Loucy (cell line): ENCODE data around the gene ANAPC16.

Experiments used
- H2AFZ ChIP-seq: fragments of 200-600 bp; sonication (generic); 2 replicates; pipeline ENCODE4 v1.6.0; 2016; ENCODE audit warnings: antibody characterized with exemption, mild to moderate bottlenecking, low read length, moderate library complexity
- H3F3A ChIP-seq: fragments of 200-600 bp; 2 replicates; pipeline ENCODE4 v1.6.0; 2016; ENCODE audit warnings: antibody characterized with exemption, low read depth, mild to moderate bottlenecking
- H3K27me3 ChIP-seq: fragments of 200-600 bp; sonication (generic); 2 replicates; pipeline ENCODE4 v1.6.1; 2014; ENCODE audit warnings: low read length, mild to moderate bottlenecking; ENCODE audit not compliant: insufficient read depth, poor library complexity, severe bottlenecking
- H3K36me3 ChIP-seq: fragments of 200-600 bp; sonication (generic); 2 replicates; pipeline ENCODE4 v1.6.1; 2016; ENCODE audit warnings: low read length; ENCODE audit not compliant: insufficient read depth
- H3K4me1 ChIP-seq: fragments of 200-600 bp; sonication (generic); 2 replicates; pipeline ENCODE4 v1.5.1; 2014; ENCODE audit warnings: low read length, mild to moderate bottlenecking; ENCODE audit not compliant: insufficient read depth, poor library complexity, severe bottlenecking
- H3K4me2 ChIP-seq: fragments of 200-600 bp; sonication (generic); 2 replicates; pipeline ENCODE4 v1.6.0; 2014; ENCODE audit warnings: antibody characterized with exemption, low read length, low read depth, mild to moderate bottlenecking; ENCODE audit not compliant: poor library complexity, severe bottlenecking
- H3K4me3 ChIP-seq: fragments of 200-600 bp; sonication (generic); 2 replicates; pipeline ENCODE4 v1.5.1; 2014; ENCODE audit warnings: low read length, mild to moderate bottlenecking, mixed read lengths; ENCODE audit not compliant: poor library complexity, severe bottlenecking
- H3K79me2 ChIP-seq: fragments of 200-600 bp; sonication (generic); 2 replicates; pipeline ENCODE4 v1.6.1; 2014; ENCODE audit warnings: low read length; ENCODE audit not compliant: insufficient read depth
- H3K9ac ChIP-seq: fragments of 200-600 bp; sonication (generic); 2 replicates; pipeline ENCODE4 v1.6.0; 2014; ENCODE audit warnings: mild to moderate bottlenecking, low read depth, low read length, moderate library complexity; ENCODE audit not compliant: poor library complexity, severe bottlenecking
- H3K9me2 ChIP-seq: fragments of 200-600 bp; sonication (generic); replicated peaks from 2 replicates; pipeline ENCODE4 v1.6.1; 2016; ENCODE audit warnings: low read depth, low read length, mixed read lengths
- H3K9me3 ChIP-seq: fragments of 200-600 bp; sonication (generic); 2 replicates; pipeline ENCODE4 v1.6.1; 2014; ENCODE audit warnings: mild to moderate bottlenecking, antibody characterized with exemption, low read length, low read depth; ENCODE audit not compliant: insufficient read depth
- H4K20me1 ChIP-seq: fragments of 200-600 bp; sonication (generic); 2 replicates; pipeline ENCODE4 v1.6.0; 2014; ENCODE audit warnings: antibody characterized with exemption, low read length, mild to moderate bottlenecking; ENCODE audit not compliant: insufficient read depth, poor library complexity, severe bottlenecking
- CTCF ChIP-seq: fragments of 200-600 bp; sonication (generic); conservative IDR thresholded peaks from 2 replicates; pipeline ENCODE4 v1.5.1; 2014; ENCODE audit warnings: mild to moderate bottlenecking, antibody characterized with exemption, low read length
- EZH2phosphoT487 ChIP-seq: fragments of 200-600 bp; IDR thresholded peaks from 2 replicates; pipeline ENCODE4 v1.6.1; 2018; ENCODE audit warnings: antibody characterized with exemption, mild to moderate bottlenecking, moderate library complexity, borderline replicate concordance

ANAPC16 gene

GRCh38 chr10:72176701-72177100, 39.1 kb upstream of the ANAPC16 start:
- Histone ChIP-seq H3K27me3 (no peaks in the 10 kb centered on the region), H3K4me2 (no peak overlapping the region), H3K79me2 (no peaks in the 10 kb centered on the region), H4K20me1 (no peaks in the 10 kb centered on the region), H3K4me1 (peaks cover 12% of the 10 kb centered on the region), H3K9me2 (no peaks in the 10 kb centered on the region), H3K4me3 (no peak overlapping the region), H3F3A (no peaks in the 10 kb centered on the region), H3K36me3 (peaks cover 36% of the 10 kb centered on the region; the same call in 1 of the 2 replicates), H3K9me3 (no peaks in the 10 kb centered on the region), H3K9ac (no peak overlapping the region), H2AFZ (no peak overlapping the region)
- TF ChIP-seq EZH2phosphoT487 (no peak), CTCF (no peak)

GRCh38 chr10:72177454-72177853, 38.4 kb upstream of the ANAPC16 start:
- Histone ChIP-seq H3F3A (no peaks in the 10 kb centered on the region), H3K4me3 (no peak overlapping the region), H3K36me3 (peaks cover 44% of the 10 kb centered on the region; the same call in 1 of the 2 replicates), H4K20me1 (no peaks in the 10 kb centered on the region), H3K9me2 (no peaks in the 10 kb centered on the region), H3K9ac (no peak overlapping the region), H3K79me2 (no peaks in the 10 kb centered on the region), H3K4me2 (no peak overlapping the region), H3K27me3 (no peaks in the 10 kb centered on the region), H3K4me1 (peaks cover 12% of the 10 kb centered on the region), H2AFZ (no peak overlapping the region), H3K9me3 (no peaks in the 10 kb centered on the region)
- TF ChIP-seq CTCF (no peak), EZH2phosphoT487 (no peak)

DNA sequence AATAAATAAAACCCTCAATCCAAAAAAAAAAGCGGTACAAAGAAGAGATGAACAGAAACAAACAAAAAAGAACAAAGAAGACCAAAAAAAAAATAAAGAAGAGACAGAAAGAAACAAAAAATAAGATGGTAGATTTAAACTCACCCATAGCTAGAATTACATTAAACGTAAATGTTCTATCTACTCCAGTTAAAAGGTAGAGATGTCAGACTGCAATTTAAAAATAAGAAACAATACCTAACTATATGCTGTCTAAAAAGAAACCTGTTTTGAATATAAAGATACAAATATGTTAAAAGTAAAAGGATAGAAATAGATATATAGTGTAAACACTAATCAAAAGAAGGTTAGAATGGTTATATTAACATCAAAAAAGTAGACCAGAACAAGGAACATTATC, 31.7 kb upstream of the ANAPC16 start:
- H3K4me2 ChIP-seq, result no peak overlapping the region
- peaks cover 6% of the 10 kb centered on the region; the same call in 1 of the 2 replicates for H3K9me3 ChIP-seq
- H3K9me2 ChIP-seq, result no peaks in the 10 kb centered on the region
- H3K27me3 ChIP-seq, result no peaks in the 10 kb centered on the region
- H3K4me3 ChIP-seq, result no peak overlapping the region
- H3F3A ChIP-seq, result no peaks in the 10 kb centered on the region
- no peak overlapping the region for H2AFZ ChIP-seq
- no peaks in the 10 kb centered on the region for H3K79me2 ChIP-seq
- no peak for TF ChIP-seq EZH2phosphoT487
- no peak for TF ChIP-seq CTCF
- H3K36me3 ChIP-seq, result peaks cover 41% of the 10 kb centered on the region
- H3K9ac ChIP-seq, result no peak overlapping the region
- H3K4me1 ChIP-seq, result peaks cover 4% of the 10 kb centered on the region
- no peaks in the 10 kb centered on the region for H4K20me1 ChIP-seq
